Upper lobe of right lung (tissue), 1 donor: ENCODE results near the gene CTNNBL1. TPM values are rescaled to one million over a fixed set of nuclear protein-coding genes. Genes with fewer than 3 reads are reported as not detected.
"Not testable (repeated sequence)": the region's sequence is repeated elsewhere in the genome, so short reads cannot be mapped to it uniquely, and the experiment has no call there.

Source experiments
- ATAC-seq: fragments of 200-7000 bp; cut with Tn5 transposase; one replicate; pipeline ENCODE4 v1.9.1; 2020; ENCODE audit warnings: mild to moderate bottlenecking, moderate library complexity
- DNase-seq: peaks from one replicate; pipeline ENCODE4 v3.0.0-alpha.2; 2020
- H3K27ac ChIP-seq: fragments of 200-600 bp; one replicate; pipeline ENCODE4 v1.8.0; 2022
- H3K27me3 ChIP-seq: fragments of 200-600 bp; one replicate; pipeline ENCODE4 v1.8.0; 2022; ENCODE audit warnings: mild to moderate bottlenecking
- H3K36me3 ChIP-seq: fragments of 200-600 bp; one replicate; pipeline ENCODE4 v1.8.0; 2022
- H3K4me1 ChIP-seq: fragments of 200-600 bp; one replicate; pipeline ENCODE4 v1.8.0; 2022
- H3K4me3 ChIP-seq: fragments of 200-600 bp; one replicate; pipeline ENCODE4 v1.8.0; 2022; ENCODE audit warnings: mild to moderate bottlenecking
- H3K9me3 ChIP-seq: fragments of 200-600 bp; one replicate; pipeline ENCODE4 v1.8.0; 2022
- CTCF ChIP-seq: fragments of 200-600 bp; IDR thresholded peaks from one replicate; pipeline ENCODE4 v1.8.0; 2022; ENCODE audit warnings: antibody characterized with exemption
- intact Hi-C: fragments of 100-400 bp; cut with DNase I; formaldehyde crosslinking; loops from one replicate; pipeline ENCODE4 v1.11.0; 2022
- total RNA-seq: library from RNA; stranded (reverse); fragmentation: NEBNext Ultra II Directional; extraction: Animal tissue kit (Norgen Biotek cat#: 25700); gene quantifications from one replicate; pipeline ENCODE4 v1.2.1, GENCODE V29; 2021
- donor health status: DM: no; HTN: yes; CAD: no; lungs with severe emphysema.

CTNNBL1 gene
- total RNA-seq, 1 donor from 2014 or later: 52.8 TPM

- H3K36me3 ChIP-seq: no peaks in the 10 kb centered on the region
- H3K9me3 ChIP-seq: no peaks in the 10 kb centered on the region
- ATAC-seq (peak; percentile 64), DNase-seq (no peak)
- H3K4me3 ChIP-seq: no peak overlapping the region
- intact Hi-C loops: no loop called here
- peaks cover 23% of the 10 kb centered on the region for H3K4me1 ChIP-seq
- H3K27ac ChIP-seq: no peak overlapping the region
- no peak for TF ChIP-seq CTCF
- no peaks in the 10 kb centered on the region for H3K27me3 ChIP-seq
These were observed 17.2 kb downstream of the CTNNBL1 start for GRCh38 chr20:37711001-37711400.

- intact Hi-C loops: no loop called here
- H3K27me3 ChIP-seq: no peaks in the 10 kb centered on the region
- peaks cover 23% of the 10 kb centered on the region for H3K4me1 ChIP-seq
- no peaks in the 10 kb centered on the region for H3K36me3 ChIP-seq
- ATAC-seq (no peak), DNase-seq (no peak)
- no peak overlapping the region for H3K4me3 ChIP-seq
- no peak overlapping the region for H3K27ac ChIP-seq
- no peak for TF ChIP-seq CTCF
- H3K9me3 ChIP-seq: no peaks in the 10 kb centered on the region
These were observed 18.4 kb downstream of the CTNNBL1 start for GRCh38 chr20:37711994-37712964.

GRCh38 chr20:37713396-37713795 lies 19.6 kb downstream of the CTNNBL1 start:
- Histone ChIP-seq H3K27ac (no peak overlapping the region), H3K27me3 (no peaks in the 10 kb centered on the region), H3K4me3 (no peak overlapping the region), H3K36me3 (no peaks in the 10 kb centered on the region), H3K9me3 (no peaks in the 10 kb centered on the region), H3K4me1 (peaks cover 23% of the 10 kb centered on the region)
- no peak for DNase-seq
- no peak for TF ChIP-seq CTCF
- intact Hi-C loops: no loop called here
- ATAC-seq: no peak

- Histone ChIP-seq H3K36me3 (no peaks in the 10 kb centered on the region), H3K27me3 (no peaks in the 10 kb centered on the region), H3K4me3 (no peak overlapping the region), H3K4me1 (peaks cover 23% of the 10 kb centered on the region), H3K27ac (no peak overlapping the region), H3K9me3 (no peaks in the 10 kb centered on the region)
- intact Hi-C loops: no loop called here
- no peak for TF ChIP-seq CTCF
- DNase-seq (no peak), ATAC-seq (peak; percentile 82)
These were observed 21.3 kb downstream of the CTNNBL1 start for GRCh38 chr20:37714978-37715672.

- Histone ChIP-seq H3K36me3 (no peaks in the 10 kb centered on the region), H3K27me3 (no peaks in the 10 kb centered on the region), H3K4me1 (peaks cover 6% of the 10 kb centered on the region), H3K9me3 (no peaks in the 10 kb centered on the region), H3K4me3 (no peak overlapping the region), H3K27ac (no peak overlapping the region)
- DNase-seq (no peak), ATAC-seq (no peak)
- TF ChIP-seq CTCF: no peak
- intact Hi-C loops: no loop called here
These were observed 27.9 kb downstream of the CTNNBL1 start for GRCh38 chr20:37721751-37722150.

- ATAC-seq, H3K27ac ChIP-seq, H3K27me3 ChIP-seq, intact Hi-C loops, DNase-seq, H3K36me3 ChIP-seq, H3K9me3 ChIP-seq, H3K4me3 ChIP-seq: not testable (repeated sequence)
- H3K4me1 ChIP-seq: peaks cover 11% of the 10 kb centered on the region
These were observed 28.5 kb downstream of the CTNNBL1 start for GRCh38 chr20:37722312-37722711.
